Nephron (organoid): ENCODE measurements around the gene ABR.
A peak's percentile ranks its signal among the peaks of the same experiment; 100 is the strongest.
"Not testable (repeated sequence)": the region's sequence is repeated elsewhere in the genome, so short reads cannot be mapped to it uniquely, and the experiment has no call there.

ENCODE experiments used
- H3K27ac Mint-ChIP-seq, 3 experiments: 2 replicates each; pipeline ENCODE4 v1.8.0; 2020; ENCODE audit warnings: mixed read lengths in 3 of 3, mild to moderate bottlenecking in 2 of 3, moderate library complexity in 1 of 3
- H3K27me3 Mint-ChIP-seq: 2 replicates; pipeline ENCODE4 v1.8.0; 2021; ENCODE audit warnings: low read depth, mild to moderate bottlenecking, moderate library complexity, mixed read lengths
- H3K36me3 Mint-ChIP-seq: 2 replicates; pipeline ENCODE4 v1.8.0; 2020; ENCODE audit warnings: low read depth, mixed read lengths
- H3K4me1 Mint-ChIP-seq: 2 replicates; pipeline ENCODE4 v1.8.0; 2020; ENCODE audit warnings: mixed read lengths
- H3K4me3 Mint-ChIP-seq, 3 experiments: 2 replicates each; pipeline ENCODE4 v1.8.0; 2020; ENCODE audit warnings: mild to moderate bottlenecking in 3 of 3, mixed read lengths in 3 of 3, moderate library complexity in 2 of 3
- H3K9me3 Mint-ChIP-seq: 2 replicates; pipeline ENCODE4 v1.8.0; 2020; ENCODE audit warnings: mixed read lengths
- TF ChIP-seq, protein P1 (sequence below), 3 experiments: fragments of 200-600 bp; sonication (generic); IDR thresholded peaks; one replicate each; pipeline ENCODE4 v1.5.0; 2021; ENCODE audit warnings: antibody characterized with exemption in 3 of 3; ENCODE audit not compliant: unreplicated experiment in 3 of 3

ABR gene

DNA sequence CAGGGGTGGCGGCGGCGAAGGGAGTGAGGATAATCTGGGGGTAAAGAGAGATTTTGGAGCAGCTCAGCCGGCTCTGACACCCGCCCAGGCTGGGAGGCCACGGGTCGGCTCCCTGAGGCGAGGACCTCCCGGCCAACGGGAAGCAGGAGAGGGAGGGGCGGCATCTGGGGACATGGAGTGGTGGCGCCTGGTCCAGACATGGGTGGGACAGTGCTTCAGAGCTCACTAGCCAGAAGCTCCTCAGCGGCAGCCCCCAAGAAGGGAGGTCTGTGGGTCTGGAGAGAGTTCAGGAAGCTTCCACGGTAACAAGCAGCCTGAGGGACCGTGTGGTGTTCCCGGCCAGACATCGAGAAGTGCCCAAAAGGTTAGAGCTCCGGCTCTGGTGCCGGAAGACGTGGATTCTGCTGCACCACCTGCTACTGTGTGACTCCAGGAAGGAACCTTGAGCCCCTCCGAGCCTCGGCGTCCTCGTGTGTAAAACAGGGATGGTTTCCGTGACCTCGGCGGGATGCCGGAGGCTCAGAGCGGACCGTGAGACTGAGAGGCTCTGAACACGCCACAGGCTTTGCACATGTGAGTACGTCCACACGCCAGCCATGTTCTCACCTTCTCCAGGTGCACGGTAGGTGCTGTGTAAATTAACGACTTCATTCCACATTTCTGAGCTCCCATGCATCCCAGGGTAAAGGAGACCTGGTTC lies 126.0 kb downstream of the ABR start:
- Mint-ChIP-seq H3K9me3 (no peaks in the 10 kb centered on the region), H3K27me3 (no peaks in the 10 kb centered on the region), H3K4me1 (peaks cover 20% of the 10 kb centered on the region), H3K4me3 (no peak overlapping the region), H3K27ac (no peak overlapping the region), H3K36me3 (peaks cover 37% of the 10 kb centered on the region)
- TF ChIP-seq, protein P1, sequence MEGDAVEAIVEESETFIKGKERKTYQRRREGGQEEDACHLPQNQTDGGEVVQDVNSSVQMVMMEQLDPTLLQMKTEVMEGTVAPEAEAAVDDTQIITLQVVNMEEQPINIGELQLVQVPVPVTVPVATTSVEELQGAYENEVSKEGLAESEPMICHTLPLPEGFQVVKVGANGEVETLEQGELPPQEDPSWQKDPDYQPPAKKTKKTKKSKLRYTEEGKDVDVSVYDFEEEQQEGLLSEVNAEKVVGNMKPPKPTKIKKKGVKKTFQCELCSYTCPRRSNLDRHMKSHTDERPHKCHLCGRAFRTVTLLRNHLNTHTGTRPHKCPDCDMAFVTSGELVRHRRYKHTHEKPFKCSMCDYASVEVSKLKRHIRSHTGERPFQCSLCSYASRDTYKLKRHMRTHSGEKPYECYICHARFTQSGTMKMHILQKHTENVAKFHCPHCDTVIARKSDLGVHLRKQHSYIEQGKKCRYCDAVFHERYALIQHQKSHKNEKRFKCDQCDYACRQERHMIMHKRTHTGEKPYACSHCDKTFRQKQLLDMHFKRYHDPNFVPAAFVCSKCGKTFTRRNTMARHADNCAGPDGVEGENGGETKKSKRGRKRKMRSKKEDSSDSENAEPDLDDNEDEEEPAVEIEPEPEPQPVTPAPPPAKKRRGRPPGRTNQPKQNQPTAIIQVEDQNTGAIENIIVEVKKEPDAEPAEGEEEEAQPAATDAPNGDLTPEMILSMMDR (IDR thresholded peaks at IDR 0.05; ENCODE audit: unreplicated experiment in 3 of 3) = no peak

DNA sequence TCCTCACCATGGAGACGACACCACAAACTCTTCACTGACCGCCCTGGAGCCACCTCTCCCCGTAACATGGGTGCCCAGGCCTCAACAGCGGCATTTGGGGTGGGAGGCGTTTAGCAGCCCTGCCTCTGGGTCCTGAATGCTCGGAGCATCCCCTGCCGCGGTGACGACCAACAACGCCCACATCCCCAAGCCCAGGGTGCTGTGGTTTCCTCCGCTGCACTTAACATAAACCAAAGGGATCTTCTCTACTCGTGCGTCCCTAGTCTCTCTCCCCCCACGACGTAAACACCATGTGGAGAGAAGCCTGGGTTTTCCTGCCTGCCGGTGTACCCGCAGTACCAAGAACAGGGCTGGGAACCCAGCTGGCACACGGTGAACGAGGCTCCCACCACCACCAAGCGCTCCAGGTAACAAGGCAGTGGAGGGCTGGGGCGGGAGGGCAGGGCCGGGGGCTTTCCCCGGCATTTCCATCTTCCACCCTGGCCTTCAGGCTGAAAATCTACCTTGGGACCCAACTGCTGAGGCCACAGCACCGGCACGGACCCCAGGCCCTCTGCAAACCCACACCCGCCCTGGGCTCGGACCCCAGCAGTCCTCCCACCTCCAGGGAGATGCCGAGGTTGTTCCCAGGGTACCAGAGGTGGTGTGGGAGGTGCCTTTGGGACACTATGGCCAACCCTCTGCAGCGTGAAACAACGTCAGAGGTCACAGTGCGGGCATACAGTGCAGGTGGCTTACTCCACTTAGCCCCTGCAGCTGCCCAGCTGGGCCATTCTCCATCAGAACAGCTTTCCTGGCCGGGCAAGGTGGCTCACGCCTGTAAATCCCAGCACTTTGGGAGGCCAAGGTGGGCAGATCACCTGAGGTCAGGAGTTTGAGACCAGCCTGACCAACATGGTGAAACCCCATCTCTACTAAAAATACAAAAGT lies 128.5 kb downstream of the ABR start:
- Mint-ChIP-seq H3K36me3 (peaks cover 20% of the 10 kb centered on the region), H3K4me3 (no peak overlapping the region)

DNA sequence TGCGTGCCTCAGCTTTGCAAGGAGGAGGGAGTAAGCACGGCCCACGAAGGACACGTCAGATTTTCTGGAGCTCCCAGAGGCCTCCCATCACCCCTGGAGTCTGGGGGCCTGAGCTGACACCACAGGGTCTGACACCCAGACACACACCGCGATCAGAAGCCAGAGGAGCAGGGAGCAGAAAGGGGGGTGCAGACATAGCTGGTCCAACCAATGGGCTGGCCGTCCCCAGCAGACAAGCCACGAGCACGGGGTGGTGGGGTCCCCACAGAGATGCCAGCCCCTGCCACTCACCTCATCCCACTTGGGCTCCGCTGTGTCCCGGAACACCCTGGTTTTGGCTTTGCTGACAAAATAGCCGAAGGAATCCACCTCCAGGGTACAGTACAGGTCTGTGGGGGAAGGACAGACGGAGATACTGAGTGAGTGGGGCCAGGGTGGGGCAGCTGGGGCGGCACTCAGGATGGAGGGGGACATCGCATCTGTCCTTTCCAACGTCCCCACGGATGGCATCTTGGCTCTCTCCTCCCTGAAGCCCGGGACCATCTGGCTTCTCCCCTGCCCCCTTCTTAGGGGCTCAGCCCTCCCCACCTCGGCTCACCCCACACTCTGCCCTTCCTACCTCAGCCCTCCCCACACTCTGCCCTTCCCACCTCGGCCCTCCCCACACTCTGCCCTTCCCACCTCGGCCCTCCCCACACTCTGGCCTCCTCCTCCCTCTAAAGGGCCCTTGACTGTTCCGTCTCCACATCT lies 129.4 kb downstream of the ABR start:
- H3K27me3 Mint-ChIP-seq = peaks cover 3% of the 10 kb centered on the region
- peaks cover 17% of the 10 kb centered on the region for H3K36me3 Mint-ChIP-seq

More for the DNA sequence above, 128.5 kb downstream of the ABR start:
- H3K27me3 Mint-ChIP-seq = peaks cover 3% of the 10 kb centered on the region
- no peak overlapping the region for H3K27ac Mint-ChIP-seq
- peaks cover 19% of the 10 kb centered on the region for H3K4me1 Mint-ChIP-seq
- H3K9me3 Mint-ChIP-seq = no peaks in the 10 kb centered on the region
- TF ChIP-seq, protein P1 (IDR thresholded peaks at IDR 0.05; ENCODE audit: unreplicated experiment in 3 of 3) = no peak

DNA sequence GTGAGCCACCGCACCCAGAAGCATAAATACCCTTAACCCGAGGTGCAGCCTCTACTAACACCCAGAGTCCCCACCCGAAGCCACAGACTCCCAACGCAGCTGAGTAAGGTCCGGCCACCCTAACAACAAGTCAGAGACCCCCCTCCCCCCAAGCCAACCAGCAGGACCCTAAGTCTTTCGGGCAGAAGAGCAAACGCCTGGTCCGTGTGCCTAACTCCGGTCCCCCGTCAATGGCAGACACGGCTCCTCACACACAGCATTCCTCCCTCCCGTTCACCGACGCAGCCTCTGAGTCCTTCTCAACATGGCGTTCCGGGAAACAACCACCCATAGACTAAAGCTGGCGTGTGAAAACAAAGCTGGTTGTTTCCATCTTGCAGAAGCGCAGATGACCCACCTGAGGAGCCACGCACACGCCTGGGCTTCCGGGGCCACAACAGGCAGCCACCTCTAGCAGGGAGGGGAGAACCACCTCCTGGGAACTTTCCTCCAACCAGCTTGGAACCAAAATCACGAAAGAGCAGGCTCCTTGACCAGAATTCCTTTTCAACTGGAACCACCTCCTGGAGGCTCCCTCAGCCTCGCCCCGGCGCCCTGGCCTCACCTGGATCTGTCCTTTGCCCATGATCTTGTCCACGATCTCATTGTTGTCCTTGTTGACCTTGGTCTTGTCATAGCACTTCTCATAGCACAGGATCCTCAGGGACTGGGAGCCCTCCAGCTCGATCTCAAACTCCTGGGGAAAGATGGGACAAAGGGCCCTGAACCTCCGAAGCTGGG lies 130.1 kb downstream of the ABR start:
- peaks cover 3% of the 10 kb centered on the region for H3K27me3 Mint-ChIP-seq
- no peak overlapping the region for H3K27ac Mint-ChIP-seq
- H3K4me3 Mint-ChIP-seq = no peak overlapping the region
- H3K4me1 Mint-ChIP-seq = peaks cover 29% of the 10 kb centered on the region
- H3K36me3 Mint-ChIP-seq = peaks cover 21% of the 10 kb centered on the region
- TF ChIP-seq, protein P1 (IDR thresholded peaks at IDR 0.05; ENCODE audit: unreplicated experiment in 3 of 3) = no peak
- no peaks in the 10 kb centered on the region for H3K9me3 Mint-ChIP-seq

More for the DNA sequence above, 129.4 kb downstream of the ABR start:
- Mint-ChIP-seq H3K4me3 (no peak overlapping the region), H3K4me1 (peaks cover 21% of the 10 kb centered on the region), H3K27ac (no peak overlapping the region), H3K9me3 (no peaks in the 10 kb centered on the region)
- TF ChIP-seq, protein P1 (IDR thresholded peaks at IDR 0.05; ENCODE audit: unreplicated experiment in 3 of 3) = no peak

DNA sequence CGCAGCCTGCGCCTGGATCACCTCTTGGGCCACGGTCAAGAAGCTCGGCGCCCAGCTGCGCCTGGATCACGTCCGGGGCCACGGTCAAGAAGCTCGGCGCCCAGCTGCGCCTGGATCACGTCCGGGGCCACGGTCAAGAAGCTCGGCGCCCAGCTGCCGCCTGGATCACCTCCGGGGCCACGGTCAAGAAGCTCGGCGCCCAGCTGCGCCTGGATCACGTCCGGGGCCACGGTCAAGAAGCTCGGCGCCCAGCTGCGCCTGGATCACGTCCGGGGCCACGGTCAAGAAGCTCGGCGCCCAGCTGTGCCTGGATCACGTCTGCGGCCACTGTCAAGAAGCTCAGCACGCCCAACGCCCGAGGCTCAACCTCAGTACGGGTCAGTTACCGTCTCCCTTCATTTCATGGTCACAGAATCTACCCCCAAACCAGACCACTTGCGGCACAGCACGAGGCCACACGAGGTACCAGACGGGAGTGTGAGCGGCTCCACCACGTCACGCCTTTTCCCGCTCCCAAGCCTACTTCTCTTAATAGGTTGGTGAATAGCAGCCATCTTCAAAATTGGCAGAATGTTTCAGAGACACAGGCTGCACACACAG lies 131.2 kb downstream of the ABR start:
- peaks cover 18% of the 10 kb centered on the region for H3K36me3 Mint-ChIP-seq
- peak overlapping the region; percentile 56 to 81 (median 72) for H3K27ac Mint-ChIP-seq
- not testable (repeated sequence) for H3K27me3 Mint-ChIP-seq, H3K4me3 Mint-ChIP-seq, H3K9me3 Mint-ChIP-seq
- peaks cover 37% of the 10 kb centered on the region for H3K4me1 Mint-ChIP-seq
